HL-60 (cell line): ENCODE results near the gene PCNX2.

Experiments used
- DNase-seq, 2 experiments: peaks; one replicate each; pipeline ENCODE4 v3.0.0-alpha.2; 2010 to 2020; ENCODE audit warnings: low read depth in 1 of 2, low spot score in 1 of 2
- H3K27ac ChIP-seq: fragments of 250-450 bp; sonication (Bioruptor Pico); replicated peaks from 2 replicates; pipeline ENCODE4 v1.5.1; 2020; ENCODE audit warnings: mild to moderate bottlenecking, moderate library complexity
- H3K27me3 ChIP-seq: fragments of 250-450 bp; sonication (Bioruptor Pico); 2 replicates; pipeline ENCODE4 v1.5.1; 2021; ENCODE audit warnings: mild to moderate bottlenecking, moderate library complexity; ENCODE audit not compliant: insufficient read depth, poor library complexity, severe bottlenecking
- H3K4me3 ChIP-seq: replicated peaks from 2 replicates; pipeline ENCODE4 v1.5.1; 2011; ENCODE audit warnings: mild to moderate bottlenecking, control low read depth, low read length; ENCODE audit not compliant: insufficient read depth
- CTCF ChIP-seq: IDR thresholded peaks from one replicate; pipeline ENCODE4 v1.5.1; 2011; ENCODE audit warnings: low read length, control low read depth, inconsistent platforms; ENCODE audit not compliant: insufficient read depth
- GABPA ChIP-seq: IDR thresholded peaks from 2 replicates; pipeline ENCODE4 v1.6.1; 2012; ENCODE audit warnings: low read depth
- POLR2AphosphoS5 ChIP-seq: IDR thresholded peaks from 2 replicates; pipeline ENCODE4 v1.6.1; 2012; ENCODE audit warnings: low read depth
- REST ChIP-seq: IDR thresholded peaks from 2 replicates; pipeline ENCODE4 v1.6.1; 2012; ENCODE audit warnings: low read depth; ENCODE audit not compliant: insufficient replicate concordance
- SPI1 ChIP-seq: IDR thresholded peaks from 2 replicates; pipeline ENCODE4 v1.6.1; 2012; ENCODE audit warnings: low read depth, mild to moderate bottlenecking, borderline replicate concordance

Gene PCNX2

GRCh38 chr1:232996143-232996542 is 299.4 kb downstream of the PCNX2 start:
- H3K4me3 ChIP-seq = no peak overlapping the region
- no peaks in the 10 kb centered on the region for H3K27me3 ChIP-seq
- TF ChIP-seq CTCF = no peak
- no peak for TF ChIP-seq POLR2AphosphoS5
- no peak for TF ChIP-seq SPI1
- TF ChIP-seq REST = no peak
- TF ChIP-seq GABPA = no peak
- no peak overlapping the region for H3K27ac ChIP-seq
- DNase-seq = no peak

- H3K27ac ChIP-seq = no peak overlapping the region
- H3K4me3 ChIP-seq = no peak overlapping the region
- H3K27me3 ChIP-seq = no peaks in the 10 kb centered on the region
- TF ChIP-seq GABPA = no peak
- TF ChIP-seq SPI1 = no peak
- TF ChIP-seq CTCF = no peak
- TF ChIP-seq POLR2AphosphoS5 = no peak
- TF ChIP-seq REST = no peak
- no peak for DNase-seq
Measured at GRCh38 chr1:232995189-232995588, 300.3 kb downstream of the PCNX2 start.

- Histone ChIP-seq H3K4me3 (no peak overlapping the region), H3K27ac (no peak overlapping the region), H3K27me3 (no peaks in the 10 kb centered on the region)
- TF ChIP-seq GABPA (no peak), REST (no peak), CTCF (no peak), SPI1 (no peak), POLR2AphosphoS5 (no peak)
- DNase-seq = no peak
Measured at GRCh38 chr1:232993555-232993954, 302.0 kb downstream of the PCNX2 start.
